ENCODE data around the gene TMPRSS3.

TMPRSS3 gene

GRCh38 chr21:42429021-42429420, 33.2 kb upstream of the TMPRSS3 start:
- Histone ChIP-seq H3K36me3 (ENCODE audit: control insufficient read depth in 2 of 2, insufficient read depth in 1 of 2, low read length in 2 of 2) (no peaks in the 10 kb centered on the region), H3K27ac (ENCODE audit: extremely low read depth, low read depth, low read length) (no peak overlapping the region), H3K4me3 (ENCODE audit: low read depth, low read length) (no peak overlapping the region), H3K4me1 (ENCODE audit: control insufficient read depth, insufficient read depth, low read length) (no peaks in the 10 kb centered on the region), H3K9me3 (ENCODE audit: control insufficient read depth, insufficient read depth, low read depth, low read length) (no peaks in the 10 kb centered on the region)
- no peak for TF ChIP-seq ZNF280D (tag by site-specific recombination; IDR thresholded peaks at IDR 0.05)
- TF ChIP-seq ZNF548 (tag by site-specific recombination; IDR thresholded peaks at IDR 0.05), result peak; percentile 73
- CTCF ChIA-PET, result interaction anchor here (0.5 to 0.9 kb wide), 3 partner anchors 9 to 170 kb away, joined by 3 to 5 read pairs (median 3); no protein-coding TSS in a partner anchor
- POLR2A ChIA-PET, result no interaction called here

GRCh38 chr21:42427809-42428419, 32.1 kb upstream of the TMPRSS3 start:
- Histone ChIP-seq H3K4me1 (ENCODE audit: control insufficient read depth, insufficient read depth, low read length) (no peaks in the 10 kb centered on the region), H3K9me3 (ENCODE audit: control insufficient read depth, insufficient read depth, low read depth, low read length) (no peaks in the 10 kb centered on the region), H3K4me3 (ENCODE audit: low read depth, low read length) (no peak overlapping the region), H3K27ac (ENCODE audit: extremely low read depth, low read depth, low read length) (no peak overlapping the region), H3K36me3 (ENCODE audit: control insufficient read depth in 2 of 2, insufficient read depth in 1 of 2, low read length in 2 of 2) (no peaks in the 10 kb centered on the region)
- ChIA-PET POLR2A (no interaction called here), CTCF (interaction anchor here (0.5 kb wide), 1 partner anchor 611 kb away, joined by 3 read pairs; no protein-coding TSS in a partner anchor)
- TF ChIP-seq ZNF501 (tag by site-specific recombination; IDR thresholded peaks at IDR 0.05) (no peak), ZNF423 (tag by site-specific recombination; IDR thresholded peaks at IDR 0.05) (no peak), ZNF280C (tag by site-specific recombination; IDR thresholded peaks at IDR 0.05) (no peak), SP3 (tag by site-specific recombination; IDR thresholded peaks at IDR 0.05) (no peak), REPIN1 (tag by site-specific recombination; IDR thresholded peaks at IDR 0.05; ENCODE audit: low read depth) (no peak), ZNF433 (tag by site-specific recombination; IDR thresholded peaks at IDR 0.05; ENCODE audit: low read depth) (no peak), KLF16 (tag by site-specific recombination; IDR thresholded peaks at IDR 0.05) (no peak), ZNF768 (tag by site-specific recombination; IDR thresholded peaks at IDR 0.05) (no peak), FEZF1 (tag by site-specific recombination; IDR thresholded peaks at IDR 0.05) (no peak)

GRCh38 chr21:42426876-42427480, 31.1 kb upstream of the TMPRSS3 start:
- Histone ChIP-seq H3K27ac (ENCODE audit: extremely low read depth, low read depth, low read length) (no peak overlapping the region), H3K9me3 (ENCODE audit: control insufficient read depth, insufficient read depth, low read depth, low read length) (no peaks in the 10 kb centered on the region), H3K4me1 (ENCODE audit: control insufficient read depth, insufficient read depth, low read length) (no peaks in the 10 kb centered on the region), H3K36me3 (ENCODE audit: control insufficient read depth in 2 of 2, insufficient read depth in 1 of 2, low read length in 2 of 2) (no peaks in the 10 kb centered on the region), H3K4me3 (ENCODE audit: low read depth, low read length) (no peak overlapping the region)
- ChIA-PET POLR2A (no interaction called here), CTCF (no interaction called here)
- TF ChIP-seq GLIS2 (tag by site-specific recombination; IDR thresholded peaks at IDR 0.05), result no peak
- TF ChIP-seq KLF17 (tag by site-specific recombination; IDR thresholded peaks at IDR 0.05), result peak; percentile 95
